HG02588 (cell line): ENCODE results near the gene ARL8A.
A peak's percentile ranks its signal among the peaks of the same experiment; 100 is the strongest.
"Not testable (repeated sequence)": the region's sequence is repeated elsewhere in the genome, so short reads cannot be mapped to it uniquely, and the experiment has no call there.

Experiments used
- ATAC-seq: cut with Tn5 transposase; IDR thresholded peaks from one replicate; pipeline ENCODE4 v1.9.1; 2021; ENCODE audit warnings: mild to moderate bottlenecking, moderate library complexity; ENCODE audit not compliant: unreplicated experiment

The ARL8A gene

DNA sequence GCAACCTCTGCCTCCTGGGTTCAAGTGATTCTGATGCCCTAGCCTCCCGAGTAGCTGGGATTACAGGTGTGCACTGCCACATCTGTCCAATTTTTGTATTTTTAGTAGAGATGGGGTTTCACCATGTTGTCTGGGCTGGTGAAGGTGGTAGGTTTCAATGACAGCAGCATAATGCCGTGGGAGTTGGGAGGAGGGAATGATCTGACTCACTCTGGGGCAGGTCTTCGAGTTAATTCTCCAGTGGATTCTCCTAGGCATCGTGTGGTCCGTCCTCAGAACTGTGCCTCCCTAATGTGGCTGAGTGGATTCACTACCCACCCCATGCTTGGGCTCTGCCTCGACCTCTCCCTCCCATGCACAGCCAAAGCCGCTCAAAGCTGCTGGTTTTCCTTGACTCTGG is 23.5 kb downstream of the ARL8A start:
- ATAC-seq = no peak

GRCh38 chr1:202117898-202118371 is 26.6 kb downstream of the ARL8A start:
- no peak for ATAC-seq

DNA sequence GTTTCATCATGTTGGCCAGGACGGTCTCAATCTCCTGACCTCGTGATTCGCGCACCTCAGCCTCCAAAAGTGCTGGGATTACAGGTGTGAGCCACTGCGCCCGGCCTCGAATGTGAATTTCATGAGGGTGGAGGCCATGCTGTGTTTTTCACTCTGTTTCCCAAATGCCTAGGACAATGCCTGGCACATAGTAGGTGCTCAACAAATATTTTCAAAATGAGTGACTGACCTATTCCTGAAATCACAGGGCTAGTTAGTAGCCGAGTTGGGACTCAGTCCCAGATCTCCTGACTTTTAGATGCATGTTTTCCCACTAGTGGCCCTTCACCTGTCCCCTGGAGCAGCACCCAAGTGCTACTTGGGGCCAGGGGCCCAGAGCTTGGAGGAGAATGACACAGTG is 28.2 kb downstream of the ARL8A start:
- ATAC-seq = no peak

DNA sequence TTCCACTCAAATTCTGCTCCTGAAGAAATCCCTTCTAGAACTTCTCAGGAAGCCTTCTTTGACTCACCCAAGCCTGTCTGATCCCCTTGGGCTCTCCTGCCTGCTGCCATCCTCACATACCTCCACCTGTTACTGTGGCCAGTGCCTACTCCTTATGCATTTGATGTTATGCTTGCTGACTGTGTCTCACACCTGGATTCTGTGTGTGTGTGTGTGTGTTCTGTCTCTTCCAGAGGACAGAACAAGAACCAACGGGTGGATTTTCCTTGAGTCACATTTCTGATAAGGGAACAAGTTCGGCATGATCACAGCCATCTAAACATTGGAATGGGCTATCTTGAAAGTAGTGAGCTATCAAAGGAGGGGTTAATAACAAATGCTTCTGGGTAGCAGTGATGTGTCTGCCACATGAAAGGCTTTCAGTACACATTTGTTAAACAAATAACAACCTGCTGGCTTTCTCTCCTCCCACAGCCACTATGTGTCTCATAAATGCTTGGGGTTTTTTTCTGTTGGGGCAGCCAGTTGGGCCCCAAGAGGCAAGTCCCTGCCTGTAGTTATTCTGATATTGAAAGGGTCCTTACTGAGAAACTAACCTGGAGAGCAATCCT is 30.7 kb downstream of the ARL8A start:
- peak; percentile 50 for ATAC-seq

- no peak for ATAC-seq
Observed at GRCh38 chr1:202112859-202113689, 31.5 kb downstream of the ARL8A start.

DNA sequence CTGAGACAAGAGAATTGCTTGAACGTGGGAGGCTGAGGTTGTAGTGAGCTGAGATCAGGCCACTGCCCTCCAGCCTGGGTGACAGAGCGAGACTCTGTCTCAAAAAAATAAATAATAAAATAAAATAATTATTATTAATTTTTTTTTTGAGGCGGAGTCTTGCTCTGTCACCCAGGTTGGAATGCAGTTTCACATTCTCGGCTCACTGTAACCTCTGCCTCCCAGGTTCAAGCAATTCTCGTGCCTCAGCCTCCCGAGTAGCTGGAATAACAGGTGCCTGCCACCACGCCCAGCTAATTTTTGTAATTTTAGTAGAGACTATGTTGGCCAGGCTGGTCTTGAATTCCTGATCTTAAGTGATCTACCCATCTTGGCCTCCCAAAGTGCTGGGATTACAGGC is 32.9 kb downstream of the ARL8A start:
- not testable (repeated sequence) for ATAC-seq

DNA sequence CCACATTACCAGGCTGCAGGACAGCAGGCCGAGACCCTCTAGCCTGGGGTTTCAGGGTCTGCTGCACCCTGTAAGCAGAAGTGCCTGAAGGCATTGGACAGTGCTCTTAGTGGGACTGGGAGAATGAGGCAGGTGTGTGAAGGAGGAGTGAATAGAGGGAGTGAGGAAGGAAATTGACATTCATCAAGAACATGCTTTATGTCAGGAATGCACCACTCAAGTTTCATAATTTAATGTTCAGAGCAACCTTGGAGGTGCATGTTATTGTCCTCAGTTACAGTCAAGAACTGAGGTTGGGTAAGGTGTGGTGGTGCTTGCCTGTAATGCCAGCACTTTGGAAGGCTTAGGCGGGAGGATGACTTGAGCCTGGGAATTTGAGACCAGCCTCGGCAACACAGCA is 33.6 kb downstream of the ARL8A start:
- no peak for ATAC-seq

- no peak for ATAC-seq
Observed at GRCh38 chr1:202107801-202108731, 36.5 kb downstream of the ARL8A start.

DNA sequence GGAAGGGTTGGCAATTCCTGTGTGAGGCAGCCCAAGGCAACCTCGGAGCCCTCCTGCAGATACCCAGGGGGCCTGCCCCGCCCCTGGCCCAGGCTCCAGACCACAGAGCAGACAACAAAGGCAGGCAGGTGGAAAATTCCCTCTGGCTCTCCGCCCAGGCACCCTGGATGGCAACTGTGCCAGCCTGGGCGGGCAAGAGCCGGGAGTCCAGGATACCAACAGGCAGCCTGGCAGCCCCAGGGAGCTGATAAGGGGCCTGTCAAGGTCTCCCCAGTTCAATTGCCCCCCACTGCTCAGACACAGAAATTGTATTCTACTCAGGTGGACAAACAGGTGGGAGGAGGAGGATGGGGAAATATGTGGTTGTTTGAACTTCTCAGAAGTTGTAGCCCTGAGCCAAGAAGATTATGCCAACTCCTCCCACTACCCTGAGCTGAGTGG is 37.2 kb downstream of the ARL8A start:
- ATAC-seq = no peak

GRCh38 chr1:202106340-202107254 is 37.9 kb downstream of the ARL8A start:
- no peak for ATAC-seq

DNA sequence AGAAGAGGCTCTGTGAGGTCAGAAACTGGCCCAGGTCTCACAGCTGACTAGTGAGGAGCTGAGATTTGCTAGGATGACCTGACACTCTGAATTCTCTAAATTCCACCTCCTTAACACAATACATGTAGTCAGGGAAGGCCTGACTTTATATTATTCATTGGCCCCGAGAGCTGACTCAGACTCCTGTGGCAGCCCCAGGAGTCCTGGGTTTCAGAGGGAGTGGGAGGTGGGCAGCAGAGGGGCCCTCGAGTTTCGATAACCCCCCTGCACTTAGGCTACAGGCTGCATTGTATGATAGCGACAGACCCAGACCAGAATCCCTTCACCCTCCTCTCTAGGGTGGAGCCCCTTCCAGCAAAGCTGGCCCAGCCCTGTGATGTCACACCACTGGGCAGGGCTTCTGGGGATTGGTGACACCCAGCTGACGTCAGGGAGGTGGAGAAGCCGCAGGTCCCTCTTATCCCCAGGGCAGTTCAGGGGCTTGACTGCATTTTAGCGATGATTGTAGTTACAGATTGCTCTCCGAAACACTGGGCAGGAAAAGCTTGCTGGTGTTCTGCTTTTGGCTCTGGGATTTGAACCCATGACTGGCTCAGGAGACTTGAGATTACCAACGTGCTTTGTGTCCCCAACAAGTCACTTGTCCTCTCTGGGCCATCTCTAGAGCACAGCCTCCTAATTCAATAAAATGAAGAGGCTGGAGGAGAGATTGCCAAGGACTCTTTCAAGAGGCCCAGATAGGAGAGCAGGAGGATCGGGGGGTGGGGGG is 38.8 kb downstream of the ARL8A start:
- no peak for ATAC-seq

GRCh38 chr1:202104073-202104472 is 40.5 kb downstream of the ARL8A start:
- ATAC-seq = no peak

- no peak for ATAC-seq
Observed at GRCh38 chr1:202101184-202101583, 43.4 kb downstream of the ARL8A start.

- ATAC-seq = no peak
Observed at GRCh38 chr1:202093858-202094257, 50.7 kb downstream of the ARL8A start.

DNA sequence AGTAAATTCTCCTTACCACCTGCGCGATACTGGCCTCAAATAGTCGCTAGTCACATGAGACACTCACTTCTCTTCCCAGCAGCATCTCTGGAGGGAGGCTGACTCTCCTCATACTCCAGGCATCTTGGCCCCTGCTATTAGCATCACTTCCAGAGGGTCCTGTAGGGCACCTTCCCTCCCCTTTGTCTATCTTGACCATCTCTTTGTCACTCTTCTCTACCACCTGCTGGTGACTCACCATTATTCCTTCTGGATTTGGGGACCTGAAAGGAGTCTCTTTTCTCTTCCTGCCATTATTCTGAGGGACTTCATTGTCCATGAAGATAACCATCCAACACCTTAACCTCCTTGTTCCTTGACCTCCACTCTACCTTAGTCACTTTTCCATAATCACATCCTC is 53.5 kb downstream of the ARL8A start:
- ATAC-seq = no peak

DNA sequence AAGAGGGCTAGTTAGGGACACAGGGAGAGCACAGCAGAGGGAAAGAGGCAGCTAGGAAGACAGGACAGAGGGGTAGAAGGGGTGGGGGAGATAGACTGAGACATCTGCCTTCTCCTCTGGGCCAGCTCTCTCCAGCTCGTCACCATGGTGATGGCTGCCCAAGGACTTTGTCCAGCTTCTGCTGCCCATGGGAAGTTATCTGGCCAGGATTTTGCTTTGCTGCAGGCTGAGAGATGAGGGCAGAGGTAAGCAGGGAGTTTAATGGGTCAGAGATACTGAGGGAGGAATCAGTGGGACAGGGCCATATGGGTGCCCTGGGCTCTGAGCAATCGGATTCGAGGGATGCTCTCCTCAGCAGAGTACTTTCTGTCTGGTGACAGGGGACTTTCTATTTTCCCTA is 56.3 kb downstream of the ARL8A start:
- no peak for ATAC-seq

DNA sequence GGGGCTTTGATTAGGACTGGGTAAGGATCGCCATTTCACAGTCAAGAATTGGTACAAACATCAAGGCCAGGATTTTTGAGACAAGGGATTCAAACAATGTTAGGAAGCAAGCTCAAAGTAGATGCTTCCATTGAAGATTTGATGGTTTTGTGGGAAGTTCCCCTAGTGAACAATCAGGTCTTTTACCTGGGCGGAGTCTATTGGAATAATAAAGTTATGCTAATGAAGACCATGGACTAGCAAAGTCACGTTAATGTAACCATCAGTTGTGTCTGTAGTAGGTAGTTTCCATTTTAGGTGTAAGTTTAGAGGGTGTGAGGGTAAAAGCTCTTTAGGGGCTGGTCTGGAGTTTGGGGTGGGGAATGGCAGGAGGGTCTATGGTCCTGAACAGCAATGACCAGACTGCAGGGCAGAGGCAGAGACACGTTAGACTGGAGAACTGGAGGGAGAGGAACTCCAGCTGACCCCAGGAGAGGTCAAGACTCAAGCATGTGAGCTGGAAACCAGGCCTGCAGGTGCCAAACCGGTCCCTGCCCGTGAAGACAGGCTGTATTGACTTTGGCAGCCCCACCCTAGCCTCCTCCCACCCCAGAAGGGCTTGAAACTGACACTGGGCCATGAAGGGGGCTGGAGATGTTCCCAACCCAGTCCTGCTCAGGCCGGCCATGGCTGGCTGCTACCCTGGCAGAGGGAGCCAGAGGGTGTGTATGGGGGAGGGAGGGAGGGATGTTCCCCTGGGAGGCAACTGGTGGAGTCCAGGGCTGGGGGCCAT is 57.8 kb downstream of the ARL8A start:
- no peak for ATAC-seq

GRCh38 chr1:202085682-202086373 is 58.7 kb downstream of the ARL8A start:
- no peak for ATAC-seq
